Endothelial cell of umbilical vein (primary cell): ENCODE results near the gene HSD17B8. TPM values are rescaled to one million over a fixed set of nuclear protein-coding genes. Genes with fewer than 3 reads are reported as not detected.
"Not testable (repeated sequence)": the region's sequence is repeated elsewhere in the genome, so short reads cannot be mapped to it uniquely, and the experiment has no call there.

Experiments used
- BruUV-seq: library from RNA; stranded (reverse); fragments of 400-500 nt; replicated peaks from 2 replicates; lab custom pipeline; 2021; lab: Mats Ljungman, UMichigan
- CTCF ChIA-PET: fragments of 300-600, 350-600 bp; sonication (Branson Sonifier 250); formaldehyde crosslinking; loops from one replicate; lab custom pipeline; 2021; ENCODE audit warnings: antibody characterized with exemption, inconsistent platforms; lab: Charles Lee
- POLR2A ChIA-PET: fragments of 300-600, 350-600 bp; sonication (Branson Sonifier 250); formaldehyde crosslinking; loops from one replicate; lab custom pipeline; 2021; ENCODE audit warnings: antibody characterized with exemption, inconsistent platforms; lab: Charles Lee
- DNase-seq: peaks from one replicate; pipeline ENCODE4 v3.0.0-alpha.2; 2011; ENCODE audit warnings: low read depth, low spot score
- FAIRE-seq: peaks from 2 replicates; lab custom pipeline; 2011; peaks lifted over from hg19 to GRCh38; lab: Jason Lieb, UNC
- H2AFZ ChIP-seq: 2 replicates; pipeline ENCODE4 v1.6.0; 2012; ENCODE audit warnings: low read depth, low read length, control low read depth, inconsistent platforms
- H3K27ac ChIP-seq: 2 replicates; pipeline ENCODE4 v1.5.1; 2011; ENCODE audit warnings: low read depth, mild to moderate bottlenecking, control low read depth, low read length, moderate library complexity; ENCODE audit not compliant: insufficient read depth
- H3K27me3 ChIP-seq, 2 experiments: 2 replicates each; pipeline versions ENCODE4 v1.6.0 to v1.6.1; 2011; ENCODE audit warnings: low read length in 2 of 2, mixed read lengths in 1 of 2; ENCODE audit not compliant: control insufficient read depth in 2 of 2, insufficient read depth in 2 of 2
- H3K36me3 ChIP-seq, 2 experiments: 2 replicates in 1 of 2; 3 replicates in 1 of 2; pipeline ENCODE4 v1.5.1; 2011; ENCODE audit warnings: low read length in 2 of 2, mild to moderate bottlenecking in 1 of 2, moderate library complexity in 1 of 2; ENCODE audit not compliant: control insufficient read depth in 2 of 2, insufficient read depth in 2 of 2; ENCODE audit errors: extremely low read depth in 1 of 2
- H3K4me1 ChIP-seq: 3 replicates; pipeline ENCODE4 v1.5.1; 2011; ENCODE audit warnings: mild to moderate bottlenecking, low read length; ENCODE audit not compliant: control insufficient read depth, insufficient read depth; ENCODE audit errors: extremely low read depth
- H3K4me2 ChIP-seq: 2 replicates; pipeline ENCODE4 v1.6.1; 2011; ENCODE audit warnings: low read length, control low read depth, mixed read lengths; ENCODE audit not compliant: insufficient read depth
- H3K4me3 ChIP-seq, 3 experiments: fragments of 200-600 bp in 1 of 3; sonication (generic), shearing (Covaris generic) in 1 of 3; replicated peaks in 1 of 3; 2 replicates each; pipeline ENCODE4 v1.5.1; 2011 to 2016; ENCODE audit warnings: control low read depth in 3 of 3, low read length in 3 of 3, mild to moderate bottlenecking in 2 of 3, inconsistent platforms in 1 of 3, low read depth in 1 of 3, moderate library complexity in 1 of 3; ENCODE audit not compliant: insufficient read depth in 1 of 3
- H3K79me2 ChIP-seq: 2 replicates; pipeline ENCODE4 v1.6.0; 2012; ENCODE audit warnings: low read length, inconsistent platforms; ENCODE audit not compliant: control insufficient read depth, insufficient read depth
- H3K9ac ChIP-seq: replicated peaks from 2 replicates; pipeline ENCODE3; 2011; ENCODE audit warnings: low read length, control low read depth; ENCODE audit not compliant: insufficient read depth; ENCODE audit errors: extremely low read depth
- H3K9me1 ChIP-seq: replicated peaks from 3 replicates; pipeline ENCODE4 v1.6.0; 2011; ENCODE audit warnings: mild to moderate bottlenecking, low read length; ENCODE audit not compliant: control insufficient read depth, insufficient read depth; ENCODE audit errors: extremely low read depth
- H3K9me3 ChIP-seq: replicated peaks from 2 replicates; pipeline ENCODE4 v1.5.1; 2012; ENCODE audit warnings: low read length, inconsistent platforms; ENCODE audit not compliant: control insufficient read depth, insufficient read depth
- H4K20me1 ChIP-seq: replicated peaks from 2 replicates; pipeline ENCODE3; 2011; ENCODE audit warnings: mild to moderate bottlenecking, low read length; ENCODE audit not compliant: control insufficient read depth, insufficient read depth; ENCODE audit errors: extremely low read depth
- EZH2 ChIP-seq: IDR thresholded peaks from 2 replicates; pipeline ENCODE4 v1.6.1; 2012; ENCODE audit warnings: borderline replicate concordance, low read depth, mild to moderate bottlenecking, moderate library complexity, low read length, inconsistent platforms; ENCODE audit not compliant: severe bottlenecking
- FOS ChIP-seq: IDR thresholded peaks from 2 replicates; pipeline ENCODE4 v1.6.1; 2011; ENCODE audit warnings: mild to moderate bottlenecking, low read length, moderate library complexity, borderline replicate concordance; ENCODE audit not compliant: insufficient read depth
- GATA2 ChIP-seq: IDR thresholded peaks from 2 replicates; pipeline ENCODE4 v1.7.0; 2011; ENCODE audit warnings: low read depth, mild to moderate bottlenecking, moderate library complexity, mixed read lengths, low read length; ENCODE audit not compliant: insufficient read length, insufficient read depth
- JUN ChIP-seq: IDR thresholded peaks from 2 replicates; pipeline ENCODE4 v1.6.1; 2011; ENCODE audit warnings: borderline replicate concordance, low read depth; ENCODE audit not compliant: insufficient read length, insufficient read depth
- MAX ChIP-seq: IDR thresholded peaks from 2 replicates; pipeline ENCODE4 v1.6.1; 2011; ENCODE audit not compliant: insufficient read depth, insufficient read length
- MYC ChIP-seq: IDR thresholded peaks from one replicate; pipeline ENCODE4 v1.6.1; 2011; ENCODE audit warnings: mild to moderate bottlenecking, low read depth, low read length
- POLR2A ChIP-seq: IDR thresholded peaks from 2 replicates; pipeline ENCODE4 v1.6.1; 2012; ENCODE audit warnings: low read depth, mild to moderate bottlenecking, control low read depth, low read length
- POLR2AphosphoS5 ChIP-seq: IDR thresholded peaks from 2 replicates; pipeline ENCODE4 v1.6.1; 2012; ENCODE audit warnings: low read depth, mild to moderate bottlenecking, control low read depth, low read length, moderate library complexity; ENCODE audit not compliant: insufficient read depth
- dilution Hi-C: fragments of 300-500 bp; cut with MboI; formaldehyde crosslinking; loops from one replicate; pipeline ENCODE4 v1.15.0; 2019; ENCODE audit warnings: low sequenced_read_pairs; ENCODE audit not compliant: extremely low pct_ligation_motif_present
- intact Hi-C: fragments of 100-400 bp; cut with micrococcal nuclease; formaldehyde crosslinking; loops from one replicate; pipeline ENCODE4 v1.10.0; 2022
- polyA plus RNA-seq, 4 experiments: library from polyadenylated mRNA; depleted of rRNA in 3 of 4; stranded (reverse) in 3 of 4; unstranded in 1 of 4; fragments of >200 nt; gene quantifications; 2 replicates each; pipeline versions ENCODE4 v1.2.1 to v1.2.3, GENCODE V29; 2011 to 2012; ENCODE audit warnings: missing spikeins in 1 of 4
- total RNA-seq: library from RNA; stranded (reverse); gene quantifications from 2 replicates; pipeline ENCODE4 v1.2.3, GENCODE V29; 2021
- TF ChIP-seq, protein P1 (sequence below), 2 donors: IDR thresholded peaks; 1 replicate in 1 of 2; 2 replicates in 1 of 2; pipeline ENCODE4 v1.5.1; 2011; ENCODE audit warnings: low read length in 2 of 2, mild to moderate bottlenecking in 2 of 2, moderate library complexity in 2 of 2, control low read depth in 1 of 2, inconsistent platforms in 1 of 2, low read depth in 1 of 2; ENCODE audit not compliant: insufficient read depth in 1 of 2; ENCODE audit errors: extremely low read depth in 1 of 2

The HSD17B8 gene
- total and polyA plus RNA-seq, 2 donors (not counting 3 experiments of a cell fraction or from before 2014, with no cell fraction given), result 4.0 to 8.2 TPM

GRCh38 chr6:33217681-33218080 lies 13.2 kb downstream of the HSD17B8 start:
- no peak overlapping the region for H3K9ac ChIP-seq
- DNase-seq (no peak), FAIRE-seq (no peak)
- CTCF ChIA-PET, result interaction anchor here (0.9 kb wide), 1 partner anchor 31 kb away, joined by 4 read pairs; no protein-coding TSS in a partner anchor
- no peaks in the 10 kb centered on the region for H3K79me2 ChIP-seq
- H3K4me1 ChIP-seq, result peaks cover 6% of the 10 kb centered on the region
- intact Hi-C loops (no loop called here), dilution Hi-C loops (no loop called here)
- no peaks in the 10 kb centered on the region for H4K20me1 ChIP-seq
- H3K9me1 ChIP-seq, result no peaks in the 10 kb centered on the region
- no peak overlapping the region for H3K27ac ChIP-seq
- no peaks in the 10 kb centered on the region for H3K36me3 ChIP-seq
- no peak for TF ChIP-seq FOS
- no peak for TF ChIP-seq GATA2
- no peak for TF ChIP-seq EZH2
- TF ChIP-seq MAX, result no peak
- TF ChIP-seq MYC, result no peak
- no peak for TF ChIP-seq POLR2A
- TF ChIP-seq POLR2AphosphoS5, result no peak
- TF ChIP-seq, protein P1, sequence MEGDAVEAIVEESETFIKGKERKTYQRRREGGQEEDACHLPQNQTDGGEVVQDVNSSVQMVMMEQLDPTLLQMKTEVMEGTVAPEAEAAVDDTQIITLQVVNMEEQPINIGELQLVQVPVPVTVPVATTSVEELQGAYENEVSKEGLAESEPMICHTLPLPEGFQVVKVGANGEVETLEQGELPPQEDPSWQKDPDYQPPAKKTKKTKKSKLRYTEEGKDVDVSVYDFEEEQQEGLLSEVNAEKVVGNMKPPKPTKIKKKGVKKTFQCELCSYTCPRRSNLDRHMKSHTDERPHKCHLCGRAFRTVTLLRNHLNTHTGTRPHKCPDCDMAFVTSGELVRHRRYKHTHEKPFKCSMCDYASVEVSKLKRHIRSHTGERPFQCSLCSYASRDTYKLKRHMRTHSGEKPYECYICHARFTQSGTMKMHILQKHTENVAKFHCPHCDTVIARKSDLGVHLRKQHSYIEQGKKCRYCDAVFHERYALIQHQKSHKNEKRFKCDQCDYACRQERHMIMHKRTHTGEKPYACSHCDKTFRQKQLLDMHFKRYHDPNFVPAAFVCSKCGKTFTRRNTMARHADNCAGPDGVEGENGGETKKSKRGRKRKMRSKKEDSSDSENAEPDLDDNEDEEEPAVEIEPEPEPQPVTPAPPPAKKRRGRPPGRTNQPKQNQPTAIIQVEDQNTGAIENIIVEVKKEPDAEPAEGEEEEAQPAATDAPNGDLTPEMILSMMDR (IDR thresholded peaks at IDR 0.05; ENCODE audit: extremely low read depth in 1 of 2, insufficient read depth in 1 of 2, low read depth in 1 of 2, low read length in 2 of 2), result no peak
- TF ChIP-seq JUN, result no peak
- H3K9me3 ChIP-seq, result no peaks in the 10 kb centered on the region
- POLR2A ChIA-PET, result no interaction called here
- no peak overlapping the region for H3K4me2 ChIP-seq
- H3K27me3 ChIP-seq, result peaks cover 3 to 17% of the 10 kb centered on the region in 2 experiments
- no TSS peak for BruUV-seq
- H2AFZ ChIP-seq, result no peak overlapping the region
- H3K4me3 ChIP-seq, result no peak overlapping the region

- H3K9me1 ChIP-seq, intact Hi-C loops, BruUV-seq, H3K79me2 ChIP-seq, H3K4me1 ChIP-seq, H3K9me3 ChIP-seq, POLR2A ChIA-PET, FAIRE-seq, H3K4me3 ChIP-seq, DNase-seq, H3K4me2 ChIP-seq, H4K20me1 ChIP-seq, H2AFZ ChIP-seq, H3K9ac ChIP-seq, H3K27ac ChIP-seq, H3K36me3 ChIP-seq, dilution Hi-C loops: not testable (repeated sequence)
- CTCF ChIA-PET, result interaction anchor here (1.4 kb wide), 2 partner anchors 9 to 21 kb away, joined by 4 to 6 read pairs; no protein-coding TSS in a partner anchor
- H3K27me3 ChIP-seq, result peaks cover 6 to 29% of the 10 kb centered on the region in 2 experiments
Observed at GRCh38 chr6:33226503-33227120, 22.2 kb downstream of the HSD17B8 start.
